ENCODE measurements around the gene ATP8B1.

DNA sequence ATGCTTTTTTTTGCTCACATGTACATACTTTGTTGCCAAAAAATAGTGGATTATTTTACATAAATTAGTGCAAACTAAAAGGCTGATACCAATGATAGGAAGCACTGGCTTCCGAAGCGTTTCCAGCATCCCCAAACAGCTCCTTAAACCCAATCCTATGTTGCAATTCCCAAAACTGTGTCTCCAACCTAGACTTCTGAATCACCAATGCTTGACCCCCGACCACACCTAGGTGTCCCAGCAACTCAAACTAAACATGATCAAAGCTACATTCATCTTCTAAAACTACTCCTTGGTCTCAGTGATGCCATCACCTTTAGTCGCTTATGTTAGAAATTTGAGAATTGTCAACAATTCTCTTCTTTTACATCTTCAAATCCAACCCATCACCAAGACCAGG is 13.4 kb downstream of the ATP8B1 start:
- no peak for TF ChIP-seq POLR2A (IDR thresholded peaks at IDR 0.05)
- TF ChIP-seq, protein P1, sequence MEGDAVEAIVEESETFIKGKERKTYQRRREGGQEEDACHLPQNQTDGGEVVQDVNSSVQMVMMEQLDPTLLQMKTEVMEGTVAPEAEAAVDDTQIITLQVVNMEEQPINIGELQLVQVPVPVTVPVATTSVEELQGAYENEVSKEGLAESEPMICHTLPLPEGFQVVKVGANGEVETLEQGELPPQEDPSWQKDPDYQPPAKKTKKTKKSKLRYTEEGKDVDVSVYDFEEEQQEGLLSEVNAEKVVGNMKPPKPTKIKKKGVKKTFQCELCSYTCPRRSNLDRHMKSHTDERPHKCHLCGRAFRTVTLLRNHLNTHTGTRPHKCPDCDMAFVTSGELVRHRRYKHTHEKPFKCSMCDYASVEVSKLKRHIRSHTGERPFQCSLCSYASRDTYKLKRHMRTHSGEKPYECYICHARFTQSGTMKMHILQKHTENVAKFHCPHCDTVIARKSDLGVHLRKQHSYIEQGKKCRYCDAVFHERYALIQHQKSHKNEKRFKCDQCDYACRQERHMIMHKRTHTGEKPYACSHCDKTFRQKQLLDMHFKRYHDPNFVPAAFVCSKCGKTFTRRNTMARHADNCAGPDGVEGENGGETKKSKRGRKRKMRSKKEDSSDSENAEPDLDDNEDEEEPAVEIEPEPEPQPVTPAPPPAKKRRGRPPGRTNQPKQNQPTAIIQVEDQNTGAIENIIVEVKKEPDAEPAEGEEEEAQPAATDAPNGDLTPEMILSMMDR (IDR thresholded peaks at IDR 0.05 in 4 of 5, conservative IDR thresholded peaks at IDR 0.05 in 1 of 5): no peak

Data from gastrocnemius medialis (tissue), 4 donors.